Measurements from ENCODE around the gene SCIN. TPM values are rescaled to one million over a fixed set of nuclear protein-coding genes. Genes with fewer than 3 reads are reported as not detected.
"Not testable (repeated sequence)": the region's sequence is repeated elsewhere in the genome, so short reads cannot be mapped to it uniquely, and the experiment has no call there.

The SCIN gene
- total RNA-seq, 2 experiments from 2014 or later, result not detected

GRCh38 chr7:12689451-12689850 is 118.9 kb downstream of the SCIN start:
- CTCF ChIA-PET (ENCODE audit: unreplicated experiment), result no interaction called here

GRCh38 chr7:12690041-12690878 is 119.7 kb downstream of the SCIN start:
- TF ChIP-seq EZH2phosphoT487 (IDR thresholded peaks at IDR 0.05; ENCODE audit: borderline replicate concordance, low read depth, low read length), result no peak
- no peak for TF ChIP-seq CTCF (conservative IDR thresholded peaks at IDR 0.05; ENCODE audit: low read length)
- CTCF ChIA-PET (ENCODE audit: unreplicated experiment), result no interaction called here

More at GRCh38 chr7:12689451-12689850, 118.9 kb downstream of the SCIN start:
- Histone ChIP-seq H3K79me2 (ENCODE audit: insufficient read depth, low read depth, low read length) (peaks cover 8% of the 10 kb centered on the region), H3K9me2 (ENCODE audit: insufficient read depth, low read length) (no peaks in the 10 kb centered on the region), H3K4me3 (ENCODE audit: low read depth, low read length, poor library complexity, severe bottlenecking) (no peak overlapping the region), H4K20me1 (ENCODE audit: insufficient read depth, low read length) (0 out of 2 replicates have a peak, but pooled peaks cover 5% of the 10 kb centered on the region), H3K27ac (ENCODE audit: low read depth, low read length, poor library complexity, severe bottlenecking) (no peak overlapping the region), H3K36me3 (ENCODE audit: insufficient read depth, low read length) (no peaks in the 10 kb centered on the region), H3K9me3 (ENCODE audit: low read length) (no peaks in the 10 kb centered on the region; the same call in 1 of the 2 replicates), H2AFZ (ENCODE audit: low read length) (no peak overlapping the region), H3K4me1 (ENCODE audit: insufficient read depth, low read length, poor library complexity, severe bottlenecking) (peaks cover 14% of the 10 kb centered on the region), H3K4me2 (ENCODE audit: low read length) (no peak overlapping the region)
- TF ChIP-seq CTCF (conservative IDR thresholded peaks at IDR 0.05; ENCODE audit: low read length), result no peak
- no peak for TF ChIP-seq EZH2phosphoT487 (IDR thresholded peaks at IDR 0.05; ENCODE audit: borderline replicate concordance, low read depth, low read length)
- BruUV-seq (replicated peaks), result no TSS peak
- no peak for DNase-seq (ENCODE audit: low spot score)
- intact Hi-C loops (cut with micrococcal nuclease; ENCODE audit: unreplicated experiment), result no loop called here
- POLR2A ChIA-PET, result interaction anchor here (0.5 to 1.2 kb wide), 6 partner anchors 11 to 715 kb away, joined by 3 to 6 read pairs (median 4); no protein-coding TSS in a partner anchor

GRCh38 chr7:12691388-12691787 is 120.9 kb downstream of the SCIN start:
- H3K79me2 ChIP-seq (ENCODE audit: insufficient read depth, low read depth, low read length); H2AFZ ChIP-seq (ENCODE audit: low read length); H3K36me3 ChIP-seq (ENCODE audit: insufficient read depth, low read length); H4K20me1 ChIP-seq (ENCODE audit: insufficient read depth, low read length); CTCF ChIA-PET (ENCODE audit: unreplicated experiment); H3K9me2 ChIP-seq (ENCODE audit: insufficient read depth, low read length); H3K27ac ChIP-seq (ENCODE audit: low read depth, low read length, poor library complexity, severe bottlenecking); H3K4me3 ChIP-seq (ENCODE audit: low read depth, low read length, poor library complexity, severe bottlenecking); H3K4me1 ChIP-seq (ENCODE audit: insufficient read depth, low read length, poor library complexity, severe bottlenecking); H3K4me2 ChIP-seq (ENCODE audit: low read length); DNase-seq (ENCODE audit: low spot score); BruUV-seq (replicated peaks); H3K9me3 ChIP-seq (ENCODE audit: low read length); intact Hi-C loops (cut with micrococcal nuclease; ENCODE audit: unreplicated experiment): not testable (repeated sequence)
- POLR2A ChIA-PET, result interaction anchor here (0.5 kb wide), 1 partner anchor 1873 kb away, joined by 4 read pairs; no protein-coding TSS in a partner anchor

More at GRCh38 chr7:12690041-12690878, 119.7 kb downstream of the SCIN start:
- Histone ChIP-seq H3K27ac (ENCODE audit: low read depth, low read length, poor library complexity, severe bottlenecking) (no peak overlapping the region), H4K20me1 (ENCODE audit: insufficient read depth, low read length) (0 out of 2 replicates have a peak, but pooled peaks cover 5% of the 10 kb centered on the region), H3K9me3 (ENCODE audit: low read length) (no peaks in the 10 kb centered on the region; the same call in 1 of the 2 replicates), H3K9me2 (ENCODE audit: insufficient read depth, low read length) (no peaks in the 10 kb centered on the region), H3K4me1 (ENCODE audit: insufficient read depth, low read length, poor library complexity, severe bottlenecking) (peaks cover 14% of the 10 kb centered on the region), H3K79me2 (ENCODE audit: insufficient read depth, low read depth, low read length) (peaks cover 8% of the 10 kb centered on the region), H2AFZ (ENCODE audit: low read length) (no peak overlapping the region), H3K4me2 (ENCODE audit: low read length) (no peak overlapping the region), H3K4me3 (ENCODE audit: low read depth, low read length, poor library complexity, severe bottlenecking) (no peak overlapping the region), H3K36me3 (ENCODE audit: insufficient read depth, low read length) (no peaks in the 10 kb centered on the region)
- no peak for DNase-seq (ENCODE audit: low spot score)
- POLR2A ChIA-PET, result interaction anchor here (0.5 to 1.2 kb wide), 11 partner anchors 9 to 714 kb away, joined by 3 to 6 read pairs (median 3); no protein-coding TSS in a partner anchor
- BruUV-seq (replicated peaks), result no TSS peak
- intact Hi-C loops (cut with micrococcal nuclease; ENCODE audit: unreplicated experiment), result no loop called here
